Measurements from ENCODE around the gene MBD5.

DNA sequence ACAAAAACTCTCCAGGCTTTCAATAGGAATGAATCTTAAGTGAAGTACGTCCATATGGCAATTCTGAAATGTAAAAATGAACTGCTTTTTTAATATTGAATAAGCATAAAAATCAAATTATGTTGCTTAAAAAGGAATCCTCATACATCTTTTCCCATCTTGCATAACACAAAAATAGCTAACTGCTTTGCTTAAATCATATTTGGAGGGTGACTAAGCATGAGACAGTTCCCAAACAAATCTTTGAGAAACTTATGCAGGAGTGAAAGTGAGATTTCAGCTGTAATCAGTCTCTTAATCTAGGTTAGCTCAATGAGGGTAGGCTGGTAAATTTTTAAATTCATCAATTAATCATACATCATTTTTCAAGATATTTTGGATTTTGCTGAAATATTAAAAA is 111.5 kb downstream of the MBD5 start:
- TF ChIP-seq, protein P1, sequence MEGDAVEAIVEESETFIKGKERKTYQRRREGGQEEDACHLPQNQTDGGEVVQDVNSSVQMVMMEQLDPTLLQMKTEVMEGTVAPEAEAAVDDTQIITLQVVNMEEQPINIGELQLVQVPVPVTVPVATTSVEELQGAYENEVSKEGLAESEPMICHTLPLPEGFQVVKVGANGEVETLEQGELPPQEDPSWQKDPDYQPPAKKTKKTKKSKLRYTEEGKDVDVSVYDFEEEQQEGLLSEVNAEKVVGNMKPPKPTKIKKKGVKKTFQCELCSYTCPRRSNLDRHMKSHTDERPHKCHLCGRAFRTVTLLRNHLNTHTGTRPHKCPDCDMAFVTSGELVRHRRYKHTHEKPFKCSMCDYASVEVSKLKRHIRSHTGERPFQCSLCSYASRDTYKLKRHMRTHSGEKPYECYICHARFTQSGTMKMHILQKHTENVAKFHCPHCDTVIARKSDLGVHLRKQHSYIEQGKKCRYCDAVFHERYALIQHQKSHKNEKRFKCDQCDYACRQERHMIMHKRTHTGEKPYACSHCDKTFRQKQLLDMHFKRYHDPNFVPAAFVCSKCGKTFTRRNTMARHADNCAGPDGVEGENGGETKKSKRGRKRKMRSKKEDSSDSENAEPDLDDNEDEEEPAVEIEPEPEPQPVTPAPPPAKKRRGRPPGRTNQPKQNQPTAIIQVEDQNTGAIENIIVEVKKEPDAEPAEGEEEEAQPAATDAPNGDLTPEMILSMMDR (IDR thresholded peaks at IDR 0.05) = no peak
- TF ChIP-seq EP300 (IDR thresholded peaks at IDR 0.05) = no peak
